ENCODE measurements around the gene OLFML2A. TPM values are rescaled to one million over a fixed set of nuclear protein-coding genes. Genes with fewer than 3 reads are reported as not detected.
A peak's percentile ranks its signal among the peaks of the same experiment; 100 is the strongest.

OLFML2A gene
- total and polyA plus RNA-seq, 8 donors = 0.95 to 8.6 (median 6.1) TPM

DNA sequence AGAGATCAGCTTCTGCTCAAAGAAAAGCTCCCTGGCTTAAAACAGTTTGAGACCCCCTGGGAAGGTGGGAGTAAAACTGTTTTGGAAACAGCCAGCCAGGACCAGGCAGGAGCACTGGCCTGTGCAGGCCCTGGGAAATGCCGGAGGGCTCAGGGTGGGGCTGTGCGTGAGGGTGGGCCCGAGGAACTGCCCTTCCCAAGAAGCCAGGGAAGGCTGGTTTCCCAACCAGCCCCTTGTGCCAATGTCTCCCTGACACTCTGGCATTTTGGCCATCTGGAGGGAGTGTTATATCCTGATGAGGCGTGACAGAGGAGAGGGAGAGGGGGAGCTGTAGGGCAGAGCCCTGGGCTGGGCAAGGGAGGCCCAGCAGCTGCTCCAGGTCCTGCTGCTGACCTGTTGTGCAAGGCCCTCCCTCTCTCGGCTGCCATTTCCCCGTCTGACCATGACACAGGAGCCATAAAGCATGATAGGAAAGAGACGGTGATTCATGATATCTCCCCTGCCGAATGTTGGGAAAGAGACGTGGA lies 16.1 kb downstream of the OLFML2A start:
- peak; percentile 64 to 73 (median 65) for ATAC-seq

DNA sequence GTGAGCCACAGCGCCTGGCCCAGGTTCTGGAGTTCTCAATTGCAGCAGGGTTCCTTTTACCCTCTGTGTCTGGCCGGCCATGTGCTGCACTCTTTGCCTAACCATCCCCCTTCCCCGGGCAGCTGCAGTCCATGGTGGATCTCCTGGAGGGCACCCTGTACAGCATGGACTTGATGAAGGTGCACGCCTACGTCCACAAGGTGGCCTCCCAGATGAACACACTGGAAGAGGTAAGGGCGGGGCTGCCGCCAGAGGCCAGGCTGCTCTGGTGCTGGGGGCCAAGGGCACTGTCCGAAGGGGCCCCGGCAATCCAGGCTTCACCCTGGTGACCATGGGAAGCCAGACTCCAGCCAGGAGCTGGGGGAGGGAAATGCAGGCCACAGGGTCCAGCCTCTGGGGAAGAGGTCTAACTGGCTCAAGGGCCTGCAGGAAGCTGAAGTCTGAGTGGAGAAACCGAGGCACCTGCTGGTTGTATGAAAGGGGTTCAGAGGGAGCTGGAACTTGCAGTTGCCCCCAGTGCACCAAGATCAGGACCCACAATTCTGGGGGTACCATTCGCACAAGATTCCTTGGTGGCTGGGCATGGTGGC lies 18.1 kb downstream of the OLFML2A start:
- ATAC-seq (peak in 2 of 4 donors; percentile 28 to 34), FAIRE-seq (no peak)
- H3K4me1 ChIP-seq = peaks cover 19 to 20% (median 19%) of the 10 kb centered on the region in 3 donors

More for the DNA sequence above, 16.1 kb downstream of the OLFML2A start:
- no peaks in the 10 kb centered on the region for H3K27me3 ChIP-seq
- TF ChIP-seq, protein P1, sequence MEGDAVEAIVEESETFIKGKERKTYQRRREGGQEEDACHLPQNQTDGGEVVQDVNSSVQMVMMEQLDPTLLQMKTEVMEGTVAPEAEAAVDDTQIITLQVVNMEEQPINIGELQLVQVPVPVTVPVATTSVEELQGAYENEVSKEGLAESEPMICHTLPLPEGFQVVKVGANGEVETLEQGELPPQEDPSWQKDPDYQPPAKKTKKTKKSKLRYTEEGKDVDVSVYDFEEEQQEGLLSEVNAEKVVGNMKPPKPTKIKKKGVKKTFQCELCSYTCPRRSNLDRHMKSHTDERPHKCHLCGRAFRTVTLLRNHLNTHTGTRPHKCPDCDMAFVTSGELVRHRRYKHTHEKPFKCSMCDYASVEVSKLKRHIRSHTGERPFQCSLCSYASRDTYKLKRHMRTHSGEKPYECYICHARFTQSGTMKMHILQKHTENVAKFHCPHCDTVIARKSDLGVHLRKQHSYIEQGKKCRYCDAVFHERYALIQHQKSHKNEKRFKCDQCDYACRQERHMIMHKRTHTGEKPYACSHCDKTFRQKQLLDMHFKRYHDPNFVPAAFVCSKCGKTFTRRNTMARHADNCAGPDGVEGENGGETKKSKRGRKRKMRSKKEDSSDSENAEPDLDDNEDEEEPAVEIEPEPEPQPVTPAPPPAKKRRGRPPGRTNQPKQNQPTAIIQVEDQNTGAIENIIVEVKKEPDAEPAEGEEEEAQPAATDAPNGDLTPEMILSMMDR (IDR thresholded peaks at IDR 0.05) = no peak
- DNase-seq (peak in 3 of 6 donors; percentile 48 to 62 (median 55)), FAIRE-seq (no peak)
- no peaks in the 10 kb centered on the region for H3K36me3 ChIP-seq
- peak overlapping the region; percentile 10 to 18 (median 14) for H3K27ac ChIP-seq
- intact Hi-C loops (cut with DNase I) = loop anchor here in 1 of 3 donors (5.0 kb wide), 1 partner anchor 59 kb away; the partner anchor contains the start of gene WDR38
- H3K4me3 ChIP-seq = no peak overlapping the region
- peaks cover 4 to 8% (median 6%) of the 10 kb centered on the region in 3 donors for H3K4me1 ChIP-seq
- H3K9me3 ChIP-seq = no peaks in the 10 kb centered on the region
- 62 to 66% methylated on average over 9 of the region's 9 CpGs for WGBS, 2 donors

DNA sequence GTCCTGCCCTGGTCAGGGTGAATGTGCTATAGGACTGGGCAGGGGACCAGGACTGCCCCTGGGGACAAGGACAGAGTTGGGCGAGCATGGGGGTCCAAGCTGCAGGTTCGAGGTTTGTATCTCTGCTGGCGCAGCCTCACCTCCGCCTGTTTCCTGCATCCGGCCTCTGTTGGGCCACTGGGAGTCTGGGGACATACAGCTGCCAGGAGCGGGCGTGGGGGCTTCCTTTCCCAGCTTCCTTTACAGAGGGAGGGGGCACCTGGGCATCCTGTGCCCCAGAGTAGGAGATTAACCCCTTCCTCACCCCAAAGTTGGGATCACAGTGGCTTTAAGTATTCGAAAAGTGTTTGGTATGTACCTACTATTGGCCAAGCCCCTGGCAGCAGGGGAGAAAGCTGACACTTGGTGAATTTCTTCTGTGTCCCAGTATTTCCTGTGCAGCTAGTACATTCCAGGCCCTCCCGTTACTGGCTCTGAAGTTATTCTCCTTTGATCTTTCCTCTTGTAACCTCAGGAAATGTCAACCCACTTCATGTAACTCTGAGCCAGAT lies 19.0 kb downstream of the OLFML2A start:
- no peak for ATAC-seq
- Histone ChIP-seq H3K27ac (no peak overlapping the region), H3K4me1 (peaks cover 22 to 27% (median 25%) of the 10 kb centered on the region in 3 donors), H3K4me3 (no peak overlapping the region), H3K27me3 (no peaks in the 10 kb centered on the region), H3K9me3 (no peaks in the 10 kb centered on the region), H3K36me3 (no peaks in the 10 kb centered on the region)
- intact Hi-C loops (cut with DNase I) = no loop called here
- no peak for FAIRE-seq
- peak in 1 of 6 donors; percentile 47 for DNase-seq
- 74 to 77% methylated on average over 9 of the region's 9 CpGs for WGBS, 2 donors
- TF ChIP-seq, protein P1 (IDR thresholded peaks at IDR 0.05) = no peak

More for the DNA sequence above, 18.1 kb downstream of the OLFML2A start:
- peak in 3 of 6 donors; percentile 25 to 63 (median 46) for DNase-seq
- H3K4me3 ChIP-seq = no peak overlapping the region
- no peaks in the 10 kb centered on the region for H3K27me3 ChIP-seq
- TF ChIP-seq, protein P1 (IDR thresholded peaks at IDR 0.05) = peak in 1 of 4 donors; percentile 11
- WGBS, 2 donors = 52 to 54% methylated on average over 11 of the region's 11 CpGs
- intact Hi-C loops (cut with DNase I) = loop anchor here in 1 of 3 donors (5.0 kb wide), 1 partner anchor 57 kb away; the partner anchor contains the start of gene WDR38
- H3K27ac ChIP-seq = no peak overlapping the region
- H3K9me3 ChIP-seq = no peaks in the 10 kb centered on the region
- H3K36me3 ChIP-seq = no peaks in the 10 kb centered on the region

DNA sequence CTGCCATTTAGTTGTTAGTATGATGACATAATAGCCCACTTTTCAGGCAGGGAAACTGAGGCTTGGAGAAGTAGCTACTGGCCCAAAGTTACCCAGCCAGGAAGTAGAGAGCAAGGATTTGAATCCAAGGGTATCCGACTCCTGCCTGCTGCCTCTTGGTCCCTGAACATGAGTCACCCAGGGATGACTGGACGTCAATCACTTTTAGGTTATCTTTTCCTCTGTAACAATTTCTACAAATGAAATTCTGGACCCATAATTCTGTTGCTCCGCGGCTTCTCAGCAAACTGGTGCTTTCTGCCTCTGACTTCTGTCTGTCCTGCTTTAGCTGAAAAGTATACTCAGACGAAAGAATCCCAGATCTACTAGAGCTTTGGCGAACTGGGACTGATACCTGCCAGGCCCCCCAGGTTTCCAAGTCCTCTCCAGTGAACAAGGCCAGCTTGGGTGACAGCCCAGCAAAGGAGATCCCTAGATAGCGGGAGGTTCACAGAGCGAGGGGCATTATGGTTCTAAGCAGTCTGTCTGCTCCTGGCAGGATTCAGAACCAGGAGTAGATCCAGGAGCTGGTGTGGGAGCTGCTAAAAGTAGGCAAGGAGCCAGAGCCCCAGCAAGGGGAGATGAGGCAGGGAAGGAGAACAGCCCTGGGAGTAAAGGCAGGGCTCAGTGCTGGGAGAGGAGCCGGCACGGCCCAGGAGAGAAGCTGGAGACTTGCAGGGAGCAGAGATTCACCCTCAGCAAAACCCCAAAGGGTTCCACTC lies 20.6 kb downstream of the OLFML2A start:
- FAIRE-seq (no peak), ATAC-seq (peak; percentile 10 to 59 (median 26)), DNase-seq (peak in 5 of 6 donors; percentile 36 to 74 (median 65))
- Histone ChIP-seq H3K4me3 (no peak overlapping the region), H3K4me1 (peaks cover 22 to 27% (median 25%) of the 10 kb centered on the region in 3 donors), H3K9me3 (no peaks in the 10 kb centered on the region), H3K27me3 (no peaks in the 10 kb centered on the region), H3K36me3 (no peaks in the 10 kb centered on the region), H3K27ac (peak overlapping the region in 1 of 4 donors; percentile 17)
- intact Hi-C loops (cut with DNase I) = no loop called here
- 38 to 43% methylated on average over 10 of the region's 10 CpGs for WGBS, 2 donors
- TF ChIP-seq, protein P1 (IDR thresholded peaks at IDR 0.05) = no peak

All from pancreas (tissue), 10 donors.